H9 (cell line): Measurements from ENCODE around the gene CADM1. TPM values are rescaled to one million over a fixed set of nuclear protein-coding genes. Genes with fewer than 3 reads are reported as not detected.

Experiments used
- DNase-seq: peaks from one replicate; pipeline ENCODE4 v3.0.0-alpha.2; 2017
- H2AFZ ChIP-seq: one replicate; pipeline ENCODE4 v1.6.1; 2013; ENCODE audit warnings: mild to moderate bottlenecking, low read length, control low read depth, moderate library complexity
- H2AK5ac ChIP-seq: 2 replicates; pipeline ENCODE4 v1.6.1; 2013; ENCODE audit warnings: low read length, control low read depth, mixed read lengths; ENCODE audit not compliant: insufficient read length
- H2BK120ac ChIP-seq: one replicate; pipeline ENCODE4 v1.6.1; 2013; ENCODE audit warnings: low read depth, mild to moderate bottlenecking, low read length, control low read depth, inconsistent platforms; ENCODE audit not compliant: poor library complexity, severe bottlenecking
- H2BK12ac ChIP-seq: 2 replicates; pipeline ENCODE4 v1.6.1; 2013; ENCODE audit warnings: low read length, control low read depth, mixed read lengths, low read depth; ENCODE audit not compliant: insufficient read length
- H2BK15ac ChIP-seq: 2 replicates; pipeline ENCODE4 v1.6.1; 2013; ENCODE audit warnings: low read depth, low read length, control low read depth
- H2BK20ac ChIP-seq: one replicate; pipeline ENCODE4 v1.6.1; 2013; ENCODE audit warnings: low read depth, mild to moderate bottlenecking, low read length, control low read depth, inconsistent platforms; ENCODE audit not compliant: poor library complexity, severe bottlenecking
- H2BK5ac ChIP-seq: 2 replicates; pipeline ENCODE4 v1.6.1; 2013; ENCODE audit warnings: low read length, control low read depth, mixed read lengths; ENCODE audit not compliant: insufficient read length
- H3K14ac ChIP-seq: 2 replicates; pipeline ENCODE4 v1.6.1; 2013; ENCODE audit warnings: low read length, control low read depth; ENCODE audit not compliant: insufficient read depth
- H3K18ac ChIP-seq: 2 replicates; pipeline ENCODE4 v1.6.1; 2013; ENCODE audit warnings: low read depth, mild to moderate bottlenecking, mixed read lengths, low read length, control low read depth; ENCODE audit not compliant: insufficient read length
- H3K23ac ChIP-seq: 2 replicates; pipeline ENCODE4 v1.6.1; 2013; ENCODE audit warnings: low read length, control low read depth, mixed read lengths, low read depth; ENCODE audit not compliant: insufficient read length
- H3K23me2 ChIP-seq: 2 replicates; pipeline ENCODE4 v1.6.1; 2013; ENCODE audit warnings: low read depth, mild to moderate bottlenecking, mixed read lengths, low read length, control low read depth; ENCODE audit not compliant: insufficient read length, poor library complexity, severe bottlenecking
- H3K27ac ChIP-seq: 2 replicates; pipeline ENCODE4 v1.5.1; 2013; ENCODE audit warnings: low read length, control low read depth, mixed read lengths, low read depth; ENCODE audit not compliant: insufficient read length
- H3K27me3 ChIP-seq: 2 replicates; pipeline ENCODE4 v1.6.1; 2013; ENCODE audit warnings: low read length, control low read depth, inconsistent platforms; ENCODE audit not compliant: insufficient read depth
- H3K4ac ChIP-seq: 2 replicates; pipeline ENCODE4 v1.6.1; 2013; ENCODE audit warnings: low read depth, mild to moderate bottlenecking, control low read depth, inconsistent platforms, low read length, moderate library complexity
- H3K4me1 ChIP-seq: 2 replicates; pipeline ENCODE4 v1.6.1; 2013; ENCODE audit warnings: low read length, control low read depth, inconsistent platforms; ENCODE audit not compliant: insufficient read depth
- H3K4me2 ChIP-seq: 2 replicates; pipeline ENCODE4 v1.6.1; 2013; ENCODE audit warnings: low read length, control low read depth, mixed read lengths; ENCODE audit not compliant: insufficient read length, insufficient read depth
- H3K56ac ChIP-seq: 2 replicates; pipeline ENCODE4 v1.6.1; 2013; ENCODE audit warnings: low read depth, mild to moderate bottlenecking, mixed read lengths, low read length, control low read depth; ENCODE audit not compliant: insufficient read length
- H3K79me1 ChIP-seq: 2 replicates; pipeline ENCODE4 v1.6.1; 2013; ENCODE audit warnings: low read depth, mild to moderate bottlenecking, moderate library complexity, low read length, control low read depth, inconsistent platforms; ENCODE audit not compliant: insufficient read depth, poor library complexity, severe bottlenecking
- H3K79me2 ChIP-seq: 2 replicates; pipeline ENCODE4 v1.6.1; 2013; ENCODE audit warnings: low read length, control low read depth, inconsistent platforms; ENCODE audit not compliant: insufficient read depth
- H3K9ac ChIP-seq: 2 replicates; pipeline ENCODE4 v1.6.1; 2013; ENCODE audit warnings: low read length, control low read depth, mixed read lengths; ENCODE audit not compliant: insufficient read length; ENCODE audit errors: extremely low read depth
- H3K9me3 ChIP-seq: one replicate; pipeline ENCODE4 v1.6.1; 2013; ENCODE audit warnings: low read depth, low read length, inconsistent platforms; ENCODE audit not compliant: control insufficient read depth
- H3T11ph ChIP-seq: one replicate; pipeline ENCODE4 v1.6.1; 2013; ENCODE audit warnings: mild to moderate bottlenecking, low read length, control low read depth, inconsistent platforms
- H4K20me1 ChIP-seq: one replicate; pipeline ENCODE4 v1.6.1; 2013; ENCODE audit not compliant: control insufficient read depth, insufficient read length, insufficient read depth
- H4K5ac ChIP-seq: 2 replicates; pipeline ENCODE4 v1.6.1; 2013; ENCODE audit warnings: low read depth, mild to moderate bottlenecking, mixed read lengths, low read length, control low read depth; ENCODE audit not compliant: insufficient read length
- H4K8ac ChIP-seq: replicated peaks from 2 replicates; pipeline ENCODE4 v1.6.1; 2013; ENCODE audit warnings: low read length, control low read depth, mixed read lengths, low read depth; ENCODE audit not compliant: insufficient read length
- H4K91ac ChIP-seq: 2 replicates; pipeline ENCODE4 v1.6.1; 2013; ENCODE audit warnings: low read depth, mild to moderate bottlenecking, moderate library complexity, mixed read lengths, low read length, control low read depth; ENCODE audit not compliant: insufficient read length
- H3K27ac Mint-ChIP-seq, 3 experiments: 2 replicates in 2 of 3; 3 replicates in 1 of 3; pipeline ENCODE4 v1.8.0; 2020 to 2021; ENCODE audit warnings: mixed read lengths in 3 of 3, mild to moderate bottlenecking in 1 of 3, moderate library complexity in 1 of 3
- H3K27me3 Mint-ChIP-seq: 2 replicates; pipeline ENCODE4 v1.8.0; 2021; ENCODE audit warnings: low read depth, mild to moderate bottlenecking, moderate library complexity, mixed read lengths
- H3K36me3 Mint-ChIP-seq, 3 experiments: 2 replicates in 2 of 3; 3 replicates in 1 of 3; pipeline ENCODE4 v1.8.0; 2020 to 2021; ENCODE audit warnings: low read depth in 3 of 3, mixed read lengths in 3 of 3; ENCODE audit not compliant: insufficient read depth in 1 of 3
- H3K4me1 Mint-ChIP-seq, 2 experiments: 2 replicates each; pipeline ENCODE4 v1.8.0; 2020; ENCODE audit warnings: mixed read lengths in 2 of 2
- H3K4me3 Mint-ChIP-seq, 2 experiments: 2 replicates in 1 of 2; 3 replicates in 1 of 2; pipeline ENCODE4 v1.8.0; 2020 to 2021; ENCODE audit warnings: mild to moderate bottlenecking in 2 of 2, mixed read lengths in 2 of 2, moderate library complexity in 1 of 2
- H3K9me3 Mint-ChIP-seq, 2 experiments: 2 replicates in 1 of 2; 3 replicates in 1 of 2; pipeline ENCODE4 v1.8.0; 2020; ENCODE audit warnings: mild to moderate bottlenecking in 2 of 2, mixed read lengths in 2 of 2, moderate library complexity in 1 of 2
- WGBS: extraction: QIAGEN DNeasy Blood & Tissue Kit; methylation state at CpG from one replicate; pipeline ENCODE4 v1.1.7; 2013; ENCODE audit warnings: missing lambda C conversion rate, low lambda C conversion rate, mixed read lengths; ENCODE audit not compliant: insufficient read length; ENCODE audit errors: extremely low coverage; 5-methylcytosine and 5-hydroxymethylcytosine counted together
- total RNA-seq: library from RNA; stranded (reverse); gene quantifications from 2 replicates; pipeline ENCODE4 v1.2.1, GENCODE V29; 2021
- TF ChIP-seq, protein P1 (sequence below): fragments of 200-600 bp; sonication (generic); conservative IDR thresholded peaks from 3 replicates; pipeline ENCODE4 v1.8.0; 2021; ENCODE audit warnings: antibody characterized with exemption, mild to moderate bottlenecking

The CADM1 gene
- total RNA-seq, 1 experiment from 2014 or later = 11.9 TPM

- no peak overlapping the region for H3K56ac ChIP-seq
- no peak overlapping the region for H3K27ac ChIP-seq
- H3T11ph ChIP-seq = no peak overlapping the region
- no peaks in the 10 kb centered on the region for H3K23me2 ChIP-seq
- H4K8ac ChIP-seq = no peak overlapping the region
- no peak overlapping the region for H3K4me2 ChIP-seq
- H3K9ac ChIP-seq = no peak overlapping the region
- H4K91ac ChIP-seq = no peak overlapping the region
- TF ChIP-seq, protein P1, sequence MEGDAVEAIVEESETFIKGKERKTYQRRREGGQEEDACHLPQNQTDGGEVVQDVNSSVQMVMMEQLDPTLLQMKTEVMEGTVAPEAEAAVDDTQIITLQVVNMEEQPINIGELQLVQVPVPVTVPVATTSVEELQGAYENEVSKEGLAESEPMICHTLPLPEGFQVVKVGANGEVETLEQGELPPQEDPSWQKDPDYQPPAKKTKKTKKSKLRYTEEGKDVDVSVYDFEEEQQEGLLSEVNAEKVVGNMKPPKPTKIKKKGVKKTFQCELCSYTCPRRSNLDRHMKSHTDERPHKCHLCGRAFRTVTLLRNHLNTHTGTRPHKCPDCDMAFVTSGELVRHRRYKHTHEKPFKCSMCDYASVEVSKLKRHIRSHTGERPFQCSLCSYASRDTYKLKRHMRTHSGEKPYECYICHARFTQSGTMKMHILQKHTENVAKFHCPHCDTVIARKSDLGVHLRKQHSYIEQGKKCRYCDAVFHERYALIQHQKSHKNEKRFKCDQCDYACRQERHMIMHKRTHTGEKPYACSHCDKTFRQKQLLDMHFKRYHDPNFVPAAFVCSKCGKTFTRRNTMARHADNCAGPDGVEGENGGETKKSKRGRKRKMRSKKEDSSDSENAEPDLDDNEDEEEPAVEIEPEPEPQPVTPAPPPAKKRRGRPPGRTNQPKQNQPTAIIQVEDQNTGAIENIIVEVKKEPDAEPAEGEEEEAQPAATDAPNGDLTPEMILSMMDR = no peak
- H2BK12ac ChIP-seq = no peak overlapping the region
- no peaks in the 10 kb centered on the region for H4K20me1 ChIP-seq
- H3K18ac ChIP-seq = no peak overlapping the region
- no peak overlapping the region for H2BK5ac ChIP-seq
- no peak overlapping the region for H2AFZ ChIP-seq
- H3K79me2 ChIP-seq = no peaks in the 10 kb centered on the region
- Mint-ChIP-seq H3K36me3 (no peaks in the 10 kb centered on the region), H3K9me3 (no peaks in the 10 kb centered on the region), H3K4me1 (peaks cover 2 to 4% of the 10 kb centered on the region in 2 experiments; a peak in 1 of 4 replicates), H3K4me3 (no peak overlapping the region), H3K27ac (no peak overlapping the region), H3K27me3 (no peaks in the 10 kb centered on the region; the same call in 1 of the 2 replicates)
- no peak overlapping the region for H2AK5ac ChIP-seq
- H3K27me3 ChIP-seq = no peaks in the 10 kb centered on the region
- H3K79me1 ChIP-seq = no peaks in the 10 kb centered on the region
- no peaks in the 10 kb centered on the region for H3K4me1 ChIP-seq
- no peak overlapping the region for H3K4ac ChIP-seq
- no peak overlapping the region for H4K5ac ChIP-seq
- no peak for DNase-seq
- WGBS = no CpG with 5 or more reads among the region's 4 CpGs
- no peak overlapping the region for H3K23ac ChIP-seq
- no peak overlapping the region for H2BK20ac ChIP-seq
- no peak overlapping the region for H2BK15ac ChIP-seq
- no peak overlapping the region for H2BK120ac ChIP-seq
- H3K14ac ChIP-seq = no peak overlapping the region
- H3K9me3 ChIP-seq = no peaks in the 10 kb centered on the region
Measured at GRCh38 chr11:115282923-115283322, 221.3 kb downstream of the CADM1 start.
